OCI-LY3 (cell line): ENCODE results near the gene NCOA5.

Source experiments
- EZH2phosphoT487 ChIP-seq: fragments of 200-600 bp; shearing (Covaris generic); IDR thresholded peaks from 2 replicates; pipeline ENCODE4 v1.6.1; 2018; ENCODE audit warnings: antibody characterized with exemption, mixed run types, low read depth
- TF ChIP-seq, protein P1 (sequence below): fragments of 200-600, 300-600 bp; sonication (generic); IDR thresholded peaks from 2 replicates; pipeline ENCODE4 v1.5.1; 2014; ENCODE audit warnings: antibody characterized with exemption, low read length, low read depth

GRCh38 chr20:46053416-46053815 is 36.3 kb downstream of the NCOA5 start:
- TF ChIP-seq, protein P1, sequence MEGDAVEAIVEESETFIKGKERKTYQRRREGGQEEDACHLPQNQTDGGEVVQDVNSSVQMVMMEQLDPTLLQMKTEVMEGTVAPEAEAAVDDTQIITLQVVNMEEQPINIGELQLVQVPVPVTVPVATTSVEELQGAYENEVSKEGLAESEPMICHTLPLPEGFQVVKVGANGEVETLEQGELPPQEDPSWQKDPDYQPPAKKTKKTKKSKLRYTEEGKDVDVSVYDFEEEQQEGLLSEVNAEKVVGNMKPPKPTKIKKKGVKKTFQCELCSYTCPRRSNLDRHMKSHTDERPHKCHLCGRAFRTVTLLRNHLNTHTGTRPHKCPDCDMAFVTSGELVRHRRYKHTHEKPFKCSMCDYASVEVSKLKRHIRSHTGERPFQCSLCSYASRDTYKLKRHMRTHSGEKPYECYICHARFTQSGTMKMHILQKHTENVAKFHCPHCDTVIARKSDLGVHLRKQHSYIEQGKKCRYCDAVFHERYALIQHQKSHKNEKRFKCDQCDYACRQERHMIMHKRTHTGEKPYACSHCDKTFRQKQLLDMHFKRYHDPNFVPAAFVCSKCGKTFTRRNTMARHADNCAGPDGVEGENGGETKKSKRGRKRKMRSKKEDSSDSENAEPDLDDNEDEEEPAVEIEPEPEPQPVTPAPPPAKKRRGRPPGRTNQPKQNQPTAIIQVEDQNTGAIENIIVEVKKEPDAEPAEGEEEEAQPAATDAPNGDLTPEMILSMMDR = no peak
- no peak for TF ChIP-seq EZH2phosphoT487
